Measurements from ENCODE around the gene TNFSF8. TPM values are rescaled to one million over a fixed set of nuclear protein-coding genes. Genes with fewer than 3 reads are reported as not detected.

TNFSF8 gene
- total RNA-seq, 1 donor from 2014 or later = 0.46 TPM

DNA sequence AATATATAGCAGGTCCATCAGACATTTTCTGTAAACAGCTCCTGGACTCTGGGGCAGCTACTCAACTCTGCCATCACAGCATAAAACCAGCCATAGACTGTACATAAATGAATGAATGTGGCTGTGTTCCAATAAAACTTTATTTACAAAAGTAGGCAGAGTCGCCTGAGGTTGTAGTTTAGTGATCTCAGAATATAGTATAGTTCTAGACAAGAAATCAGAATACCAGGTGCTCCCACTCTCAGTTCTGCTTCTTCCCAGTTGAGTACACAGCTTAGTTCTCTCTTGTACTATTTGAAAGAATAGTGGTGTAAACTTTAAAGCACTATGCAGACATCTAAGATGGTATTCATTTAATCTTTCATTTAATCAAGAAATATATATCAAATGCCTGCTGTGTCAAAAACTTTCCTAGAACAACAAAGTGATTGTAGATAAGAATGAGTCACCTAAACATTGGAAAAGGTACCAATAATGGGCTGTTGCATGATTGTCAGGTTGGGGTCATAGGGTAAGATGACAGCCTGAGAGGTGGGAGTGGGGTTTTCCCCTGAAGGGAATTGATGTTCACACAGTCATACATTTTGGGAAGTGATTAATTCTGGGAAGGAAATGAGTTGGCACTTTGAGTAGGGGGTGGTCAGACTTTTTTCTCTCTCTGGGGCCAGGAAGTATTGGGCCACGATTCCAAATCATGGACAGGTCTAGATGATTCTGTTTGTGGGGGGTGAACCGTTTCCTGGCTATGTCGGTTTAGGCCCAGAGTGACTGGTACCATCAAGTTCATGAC lies 37.0 kb downstream of the TNFSF8 start:
- no peak for DNase-seq
- intact Hi-C loops (cut with DNase I) = no loop called here
- no peak for ATAC-seq (ENCODE audit: poor library complexity)

DNA sequence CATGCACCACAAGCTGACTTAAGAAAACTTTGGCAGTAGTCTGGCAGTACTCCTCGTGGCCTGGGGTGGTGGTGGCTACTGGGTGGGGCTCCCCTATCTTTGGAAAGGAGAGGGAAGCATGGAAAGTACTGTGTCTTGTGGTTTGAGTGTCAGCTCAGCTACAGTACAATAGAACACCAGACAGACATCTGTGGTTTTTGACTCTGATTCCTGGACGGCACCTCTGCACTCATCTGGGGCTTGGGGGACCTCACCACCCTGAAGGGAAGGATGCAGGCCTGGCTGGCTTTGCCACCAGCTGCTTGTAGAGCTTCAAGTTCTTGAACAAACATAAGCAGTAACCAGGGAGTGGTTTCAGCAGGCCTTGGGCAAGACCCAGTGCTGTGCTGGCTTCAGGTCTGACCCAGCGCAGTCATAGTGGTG lies 40.6 kb downstream of the TNFSF8 start:
- ATAC-seq (ENCODE audit: poor library complexity) = no peak
- DNase-seq = peak; percentile 42
- intact Hi-C loops (cut with DNase I) = no loop called here

GRCh38 chr9:114888607-114889006 lies 41.8 kb downstream of the TNFSF8 start:
- ATAC-seq (ENCODE audit: poor library complexity) (no peak), DNase-seq (no peak)
- intact Hi-C loops (cut with DNase I) = no loop called here

GRCh38 chr9:114887963-114888362 lies 42.4 kb downstream of the TNFSF8 start:
- no peak for ATAC-seq (ENCODE audit: poor library complexity)
- intact Hi-C loops (cut with DNase I) = no loop called here
- DNase-seq = no peak

DNA sequence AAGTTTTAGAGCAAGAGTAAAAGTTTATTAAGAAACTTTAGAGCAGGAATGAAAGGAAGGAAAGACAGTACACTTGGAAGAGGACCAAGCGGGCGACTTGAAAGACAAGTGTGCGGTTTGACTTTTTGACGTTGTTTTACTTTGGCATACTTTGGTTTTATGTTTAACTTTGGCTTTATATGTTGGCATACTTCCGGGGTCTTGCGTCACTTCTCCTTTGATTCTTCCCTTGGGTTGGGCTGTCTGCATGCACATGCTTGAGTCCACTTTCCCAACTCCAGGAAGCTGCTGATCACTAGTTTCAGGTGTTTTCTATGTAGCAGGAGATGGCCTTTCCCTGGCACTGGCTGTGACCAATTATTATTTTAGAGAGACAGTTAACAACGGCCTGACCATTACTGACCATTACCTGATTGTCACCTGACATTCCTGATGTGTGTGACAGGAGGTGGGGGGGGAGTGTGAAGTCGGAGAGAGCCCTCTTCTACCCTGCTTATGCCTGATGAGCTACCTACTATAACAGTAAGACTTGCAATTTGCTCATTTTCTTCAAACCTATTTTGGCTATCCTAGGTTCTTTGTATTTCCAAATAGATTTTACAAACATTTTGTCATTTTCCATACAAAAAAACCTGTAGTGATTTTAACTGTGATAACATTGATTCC lies 45.5 kb downstream of the TNFSF8 start:
- DNase-seq = no peak
- intact Hi-C loops (cut with DNase I) = no loop called here
- no peak for ATAC-seq (ENCODE audit: poor library complexity)

- intact Hi-C loops (cut with DNase I) = no loop called here
These were observed 46.7 kb downstream of the TNFSF8 start for GRCh38 chr9:114883709-114884108.

GRCh38 chr9:114880291-114880745 lies 50.1 kb downstream of the TNFSF8 start:
- intact Hi-C loops (cut with DNase I) = no loop called here
- DNase-seq (no peak), ATAC-seq (ENCODE audit: poor library complexity) (no peak)

More at GRCh38 chr9:114883709-114884108, 46.7 kb downstream of the TNFSF8 start:
- DNase-seq = no peak
- no peak for ATAC-seq (ENCODE audit: poor library complexity)

DNA sequence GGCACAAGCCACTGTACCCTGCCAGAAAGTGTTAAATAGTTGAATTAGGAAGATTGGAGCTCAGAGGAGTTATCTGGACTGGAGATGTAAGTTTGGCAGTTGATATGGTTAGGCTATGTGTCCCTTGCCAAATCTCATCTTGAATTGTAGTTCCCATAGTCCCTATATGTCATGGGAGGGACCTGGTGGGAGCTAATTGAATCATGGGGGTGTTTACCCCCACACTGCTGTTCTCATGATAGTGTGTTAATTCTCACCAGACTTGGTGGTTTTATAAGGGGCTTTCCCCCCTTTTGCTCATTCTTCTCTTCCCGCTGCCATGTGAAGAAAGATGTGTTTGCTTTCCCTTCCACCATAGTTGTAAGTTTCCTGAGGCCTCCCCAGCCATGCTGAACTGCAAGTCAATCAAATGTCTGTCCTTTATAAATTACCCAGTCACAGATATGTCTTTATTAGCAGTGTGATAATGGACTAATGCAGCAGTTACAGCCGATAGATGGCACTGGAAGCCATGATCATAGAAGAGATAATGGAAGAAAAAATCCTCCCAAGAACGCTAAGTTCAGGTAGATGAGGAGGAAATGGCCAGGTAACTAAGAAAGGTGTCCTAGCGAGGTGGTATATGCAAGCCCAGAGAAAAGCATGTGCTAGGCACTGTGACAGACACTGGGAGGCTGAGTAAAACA lies 51.4 kb downstream of the TNFSF8 start:
- DNase-seq (no peak), ATAC-seq (ENCODE audit: poor library complexity) (no peak)
- intact Hi-C loops (cut with DNase I) = no loop called here

DNA sequence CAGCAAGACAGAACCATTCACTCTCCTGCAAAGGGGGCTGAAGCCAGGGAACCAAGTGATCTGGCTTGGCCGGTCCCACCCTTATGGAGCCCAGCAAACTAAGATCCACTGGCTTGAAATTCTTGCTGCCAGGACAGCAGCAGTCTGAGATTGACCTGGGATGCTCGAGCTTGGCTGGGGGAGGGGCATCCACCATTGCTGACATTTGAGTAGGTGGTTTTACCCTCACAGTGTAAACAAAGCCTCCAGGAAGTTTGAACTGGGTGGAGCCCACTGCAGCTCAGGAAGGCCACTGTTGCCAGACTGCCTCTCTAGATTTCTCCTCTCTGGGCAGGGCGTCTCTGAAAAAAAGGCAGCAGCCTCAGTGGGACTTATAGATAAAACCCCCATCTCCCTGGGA lies 60.5 kb downstream of the TNFSF8 start:
- no peak for ATAC-seq (ENCODE audit: poor library complexity)
- no peak for DNase-seq
- intact Hi-C loops (cut with DNase I) = no loop called here

GRCh38 chr9:114869378-114869777 lies 61.0 kb downstream of the TNFSF8 start:
- intact Hi-C loops (cut with DNase I) = no loop called here
- DNase-seq (no peak), ATAC-seq (ENCODE audit: poor library complexity) (no peak)

DNA sequence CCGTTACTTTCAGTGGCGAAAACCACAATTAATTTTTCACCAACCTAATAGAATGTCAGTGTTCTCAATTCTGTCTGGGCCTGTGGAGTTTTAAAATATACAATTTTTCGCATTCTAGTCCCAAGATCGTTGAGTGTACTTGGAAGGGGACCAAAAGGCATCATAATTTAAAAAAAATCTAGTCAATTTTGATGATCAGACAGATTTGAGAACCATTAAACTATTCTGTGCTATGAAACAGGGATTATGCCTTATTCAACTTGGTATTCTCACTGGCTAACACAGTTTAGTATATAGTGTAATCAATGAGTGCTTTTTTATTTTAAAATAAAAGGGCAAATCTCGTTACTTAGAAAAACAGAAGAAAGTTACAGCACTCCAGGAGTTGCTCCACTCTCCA lies 63.1 kb downstream of the TNFSF8 start:
- DNase-seq (no peak), ATAC-seq (ENCODE audit: poor library complexity) (no peak)
- intact Hi-C loops (cut with DNase I) = no loop called here

GRCh38 chr9:114864471-114864870 lies 65.9 kb downstream of the TNFSF8 start:
- no peak for DNase-seq
- intact Hi-C loops (cut with DNase I) = no loop called here
- ATAC-seq (ENCODE audit: poor library complexity) = no peak

GRCh38 chr9:114861922-114862605 lies 68.3 kb downstream of the TNFSF8 start:
- ATAC-seq (ENCODE audit: poor library complexity) (no peak), DNase-seq (no peak)
- intact Hi-C loops (cut with DNase I) = no loop called here

GRCh38 chr9:114861273-114861672 lies 69.1 kb downstream of the TNFSF8 start:
- DNase-seq (no peak), ATAC-seq (ENCODE audit: poor library complexity) (peak; percentile 61)
- intact Hi-C loops (cut with DNase I) = no loop called here

DNA sequence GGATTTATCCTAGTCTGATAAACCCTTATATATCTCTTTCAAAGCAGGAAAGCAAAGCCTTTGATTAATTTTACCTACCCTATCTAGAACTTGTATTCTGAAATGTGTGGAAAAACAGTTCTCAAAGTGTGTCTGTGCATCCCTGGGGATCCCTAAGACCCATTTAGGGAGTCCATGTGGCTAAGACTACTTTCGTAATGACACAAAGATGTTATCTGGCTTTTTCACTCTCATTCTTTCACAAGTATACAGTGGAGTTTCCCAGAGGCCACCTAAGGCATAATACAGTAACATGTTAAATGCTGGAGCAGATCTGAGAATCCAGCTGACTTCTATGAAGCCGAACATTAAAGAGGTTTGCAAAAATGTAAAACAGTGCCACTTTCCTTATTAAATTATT lies 70.2 kb downstream of the TNFSF8 start:
- intact Hi-C loops (cut with DNase I) = no loop called here
- ATAC-seq (ENCODE audit: poor library complexity) = no peak
- DNase-seq = no peak

- intact Hi-C loops (cut with DNase I) = no loop called here
- ATAC-seq (ENCODE audit: poor library complexity) (no peak), DNase-seq (no peak)
These were observed 73.5 kb downstream of the TNFSF8 start for GRCh38 chr9:114856942-114857315.

GRCh38 chr9:114856215-114856941 lies 74.0 kb downstream of the TNFSF8 start:
- ATAC-seq (ENCODE audit: poor library complexity) (peak; percentile 69), DNase-seq (no peak)
- intact Hi-C loops (cut with DNase I) = no loop called here

DNA sequence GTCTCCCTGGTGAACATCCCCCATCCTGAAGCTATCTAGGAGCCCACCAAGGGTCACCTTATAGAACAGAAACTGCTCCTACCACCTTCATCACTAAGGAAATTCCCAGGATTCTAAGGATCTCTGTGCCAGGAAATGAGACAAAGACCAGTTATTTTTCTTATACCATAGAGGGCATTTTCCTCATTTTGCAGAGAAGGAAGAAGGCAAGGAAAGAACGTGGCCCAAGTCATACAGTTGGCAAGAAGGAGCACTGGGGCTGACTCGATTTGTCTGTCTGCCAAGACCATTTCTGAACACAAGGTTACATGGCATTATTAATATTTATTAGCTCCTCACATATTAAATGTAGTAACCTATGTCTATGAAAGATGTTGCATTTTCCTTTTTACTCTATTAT lies 74.9 kb downstream of the TNFSF8 start:
- intact Hi-C loops (cut with DNase I) = no loop called here
- ATAC-seq (ENCODE audit: poor library complexity) (no peak), DNase-seq (no peak)

All from Right ventricle myocardium superior (tissue), 1 donor.